GM19238 (cell line): Measurements from ENCODE around the gene FAM200A.
"Not testable (repeated sequence)": the region's sequence is repeated elsewhere in the genome, so short reads cannot be mapped to it uniquely, and the experiment has no call there.

Source experiments
- DNase-seq: peaks from one replicate; pipeline ENCODE4 v3.0.0; 2011; ENCODE audit warnings: low spot score; ENCODE audit not compliant: insufficient read length

FAM200A gene

GRCh38 chr7:99559175-99559915 lies 7.4 kb upstream of the FAM200A start:
- DNase-seq, result no peak

GRCh38 chr7:99558306-99559174 lies 6.6 kb upstream of the FAM200A start, which contains the start of gene ZNF655:
TSS of gene ZNF655 (plus strand) at chr7:99558642. CDS start at chr7:99560560, 1,918 bp downstream.
- peak; percentile 94 for DNase-seq

GRCh38 chr7:99557940-99558305 lies 6.0 kb upstream of the FAM200A start:
- no peak for DNase-seq

- no peak for DNase-seq
Measured at GRCh38 chr7:99557196-99557607, 5.3 kb upstream of the FAM200A start.

GRCh38 chr7:99554939-99555338 lies 3.0 kb upstream of the FAM200A start:
- DNase-seq, result no peak

GRCh38 chr7:99553039-99553438 lies 1.1 kb upstream of the FAM200A start:
- DNase-seq, result no peak

GRCh38 chr7:99551334-99551733 lies 580 bp downstream of the FAM200A start:
- no peak for DNase-seq

- not testable (repeated sequence) for DNase-seq
Measured at GRCh38 chr7:99549545-99549944, 2.4 kb downstream of the FAM200A start.

GRCh38 chr7:99545308-99545707 lies 6.6 kb downstream of the FAM200A start:
- not testable (repeated sequence) for DNase-seq

- no peak for DNase-seq
Measured at GRCh38 chr7:99543916-99544315, 8.0 kb downstream of the FAM200A start.

- no peak for DNase-seq
Measured at GRCh38 chr7:99543081-99543671, 8.7 kb downstream of the FAM200A start.

- DNase-seq, result no peak
Measured at GRCh38 chr7:99541212-99541611, 10.7 kb downstream of the FAM200A start.

- DNase-seq, result no peak
Measured at GRCh38 chr7:99540542-99540941, 11.4 kb downstream of the FAM200A start.

- DNase-seq, result no peak
Measured at GRCh38 chr7:99539213-99539811, 12.6 kb downstream of the FAM200A start.

GRCh38 chr7:99535667-99536066 lies 16.2 kb downstream of the FAM200A start:
- DNase-seq, result no peak

- DNase-seq, result no peak
Measured at GRCh38 chr7:99531354-99531765, 20.6 kb downstream of the FAM200A start.

- DNase-seq, result no peak
Measured at GRCh38 chr7:99525713-99526440, 26.0 kb downstream of the FAM200A start.

- no peak for DNase-seq
Measured at GRCh38 chr7:99521399-99521798, 30.5 kb downstream of the FAM200A start.

- DNase-seq, result no peak
Measured at GRCh38 chr7:99514050-99514449, 37.9 kb downstream of the FAM200A start.

- DNase-seq, result no peak
Measured at GRCh38 chr7:99505324-99505662, 46.6 kb downstream of the FAM200A start.
